SK-N-MC (cell line): Measurements from ENCODE around the gene IMPA2.
"Not testable (repeated sequence)": the region's sequence is repeated elsewhere in the genome, so short reads cannot be mapped to it uniquely, and the experiment has no call there.

ENCODE experiments used
- EZH2 ChIP-seq: fragments of 200-600 bp; sonication (generic); IDR thresholded peaks from one replicate; pipeline ENCODE4 v1.6.1; 2017; ENCODE audit warnings: antibody characterized with exemption
- FOXP2 ChIP-seq: optimal IDR thresholded peaks from 2 replicates; pipeline ENCODE3; 2011; ENCODE audit warnings: mild to moderate bottlenecking, moderate library complexity; ENCODE audit not compliant: insufficient read depth; ENCODE audit errors: extremely low read length, control extremely low read depth
- POLR2AphosphoS5 ChIP-seq: IDR thresholded peaks from 2 replicates; pipeline ENCODE4 v1.6.1; 2012; ENCODE audit warnings: mild to moderate bottlenecking, low read depth, low read length, borderline replicate concordance

DNA sequence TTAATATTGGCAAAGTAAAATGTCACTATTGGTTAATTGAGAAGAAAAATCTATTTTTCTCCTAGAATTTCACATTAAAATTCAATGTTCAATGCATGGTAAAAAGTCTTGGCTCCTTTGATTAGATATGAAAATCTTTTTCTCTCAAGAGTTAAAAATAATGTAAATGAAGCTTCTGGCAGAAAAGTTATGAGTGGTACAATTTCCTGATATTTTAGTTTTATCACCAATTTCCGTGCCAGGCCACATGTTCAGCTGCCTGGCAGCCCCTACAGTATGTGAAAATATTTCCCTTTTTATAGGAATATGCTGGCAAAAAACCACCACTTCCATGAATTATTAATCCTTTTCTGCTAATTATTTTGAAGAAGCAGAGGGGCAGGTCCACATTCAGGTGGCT lies 89.8 kb downstream of the IMPA2 start:
- TF ChIP-seq POLR2AphosphoS5, EZH2, FOXP2: not testable (repeated sequence)
